NCI-H146 (cell line): ENCODE data around the gene BCAT1.

Experiments
- DNase-seq: peaks from one replicate; lab custom pipeline; 2025; lab: John Stamatoyannopoulos, UW

BCAT1 gene

GRCh38 chr12:24764712-24765111 lies 184.2 kb downstream of the BCAT1 start:
- no peak for DNase-seq

DNA sequence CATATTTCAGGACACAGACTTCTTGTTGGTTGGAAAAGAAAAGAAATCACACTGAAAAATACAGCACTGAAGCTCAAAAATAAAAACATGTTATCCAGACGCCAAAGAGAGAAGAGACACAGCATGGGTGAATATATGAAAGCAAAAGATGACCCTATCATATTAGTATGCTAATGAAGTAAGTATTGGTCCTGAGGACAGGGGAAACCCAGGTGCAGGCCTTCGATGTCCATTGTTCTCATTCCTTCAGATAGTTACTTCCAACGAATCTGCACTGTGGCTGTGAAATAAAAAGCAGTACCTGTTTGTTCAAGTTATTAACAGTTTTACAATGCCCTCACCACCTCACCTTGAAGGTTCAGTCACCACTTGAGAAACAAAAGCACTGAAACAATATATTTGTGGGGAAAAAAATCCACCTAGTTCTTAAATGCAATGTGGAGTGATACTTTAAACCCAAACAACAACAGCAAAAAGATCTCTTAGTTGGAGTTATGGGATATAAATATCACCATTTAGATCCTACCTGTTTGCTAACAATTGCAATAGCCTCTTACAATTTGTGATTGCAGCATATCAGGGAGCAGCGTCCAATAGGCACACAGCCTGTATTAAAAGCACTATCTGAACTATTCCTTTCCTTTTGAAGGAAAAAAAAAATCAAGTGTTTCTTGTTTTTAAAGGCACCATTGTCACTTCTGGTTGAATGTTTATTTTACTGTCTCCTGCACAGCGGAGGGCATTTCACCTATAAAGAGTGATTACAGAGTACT lies 188.1 kb downstream of the BCAT1 start:
- DNase-seq = no peak

DNA sequence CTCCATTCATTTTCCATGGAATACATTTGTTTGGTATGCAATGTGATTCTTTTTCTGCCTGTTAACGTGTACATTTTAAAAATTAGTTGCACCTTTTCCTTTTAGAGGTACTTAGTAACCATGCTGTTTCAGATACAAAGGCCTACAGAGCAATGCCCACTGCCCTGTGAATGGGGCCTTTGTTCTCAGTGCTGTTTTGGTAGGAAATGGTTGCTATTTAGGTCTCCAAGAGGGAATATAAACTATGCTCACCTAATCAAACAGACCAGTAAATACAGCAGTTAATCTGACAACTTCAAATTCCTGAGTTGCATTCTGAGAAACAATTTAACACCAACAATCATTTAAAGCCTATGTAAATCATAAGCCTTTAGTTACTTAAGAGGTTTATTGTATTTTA lies 188.7 kb downstream of the BCAT1 start:
- no peak for DNase-seq
